Kidney epithelial cell (primary cell): ENCODE results near the gene CRYGN. TPM values are rescaled to one million over a fixed set of nuclear protein-coding genes. Genes with fewer than 3 reads are reported as not detected.

ENCODE experiments used
- DNase-seq: peaks from one replicate; pipeline ENCODE4 v3.0.0-alpha.2; 2010; ENCODE audit warnings: low read depth
- H3K27me3 ChIP-seq: 2 replicates; pipeline ENCODE4 v1.6.0; 2011; ENCODE audit warnings: low read length; ENCODE audit not compliant: control insufficient read depth, insufficient read depth
- H3K36me3 ChIP-seq: 2 replicates; pipeline ENCODE4 v1.5.1; 2011; ENCODE audit warnings: low read length; ENCODE audit not compliant: control insufficient read depth, insufficient read depth
- H3K4me3 ChIP-seq: 2 replicates; pipeline ENCODE4 v1.5.1; 2011; ENCODE audit warnings: low read depth, mild to moderate bottlenecking, control low read depth, low read length
- total RNA-seq: library from RNA; depleted of rRNA; stranded (reverse); fragments of >200 nt; gene quantifications from 2 replicates; pipeline ENCODE4 v1.2.3, GENCODE V29; 2015
- TF ChIP-seq, protein P1 (sequence below): IDR thresholded peaks from 2 replicates; pipeline ENCODE4 v1.5.1; 2011; ENCODE audit warnings: mild to moderate bottlenecking, moderate library complexity, low read length, control low read depth, inconsistent platforms; ENCODE audit not compliant: insufficient read depth, poor library complexity, severe bottlenecking

The CRYGN gene
- total RNA-seq, 1 donor from 2014 or later: 0.84 TPM

DNA sequence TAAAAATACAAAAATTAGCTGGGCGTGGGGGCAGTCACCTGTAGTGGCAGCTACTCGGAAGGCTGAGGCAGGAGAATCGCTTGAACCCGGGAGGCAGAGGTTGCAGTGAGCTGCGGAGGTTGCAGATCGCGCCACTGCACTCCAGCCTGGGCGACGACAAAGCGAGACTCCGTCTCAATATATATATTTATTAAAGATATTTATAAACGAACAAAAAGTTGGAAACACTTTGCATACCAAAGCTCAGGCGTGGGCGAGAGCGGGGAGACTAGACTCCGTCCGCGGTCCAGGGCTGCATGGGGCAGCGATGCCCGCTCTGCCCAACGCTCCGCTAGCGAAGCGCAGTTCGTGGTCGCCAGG is 7.9 kb upstream of the CRYGN start:
- DNase-seq: no peak
- Histone ChIP-seq H3K27me3 (peaks cover 9% of the 10 kb centered on the region), H3K4me3 (peak overlapping the region; percentile 39), H3K36me3 (no peaks in the 10 kb centered on the region)
- TF ChIP-seq, protein P1, sequence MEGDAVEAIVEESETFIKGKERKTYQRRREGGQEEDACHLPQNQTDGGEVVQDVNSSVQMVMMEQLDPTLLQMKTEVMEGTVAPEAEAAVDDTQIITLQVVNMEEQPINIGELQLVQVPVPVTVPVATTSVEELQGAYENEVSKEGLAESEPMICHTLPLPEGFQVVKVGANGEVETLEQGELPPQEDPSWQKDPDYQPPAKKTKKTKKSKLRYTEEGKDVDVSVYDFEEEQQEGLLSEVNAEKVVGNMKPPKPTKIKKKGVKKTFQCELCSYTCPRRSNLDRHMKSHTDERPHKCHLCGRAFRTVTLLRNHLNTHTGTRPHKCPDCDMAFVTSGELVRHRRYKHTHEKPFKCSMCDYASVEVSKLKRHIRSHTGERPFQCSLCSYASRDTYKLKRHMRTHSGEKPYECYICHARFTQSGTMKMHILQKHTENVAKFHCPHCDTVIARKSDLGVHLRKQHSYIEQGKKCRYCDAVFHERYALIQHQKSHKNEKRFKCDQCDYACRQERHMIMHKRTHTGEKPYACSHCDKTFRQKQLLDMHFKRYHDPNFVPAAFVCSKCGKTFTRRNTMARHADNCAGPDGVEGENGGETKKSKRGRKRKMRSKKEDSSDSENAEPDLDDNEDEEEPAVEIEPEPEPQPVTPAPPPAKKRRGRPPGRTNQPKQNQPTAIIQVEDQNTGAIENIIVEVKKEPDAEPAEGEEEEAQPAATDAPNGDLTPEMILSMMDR: no peak

DNA sequence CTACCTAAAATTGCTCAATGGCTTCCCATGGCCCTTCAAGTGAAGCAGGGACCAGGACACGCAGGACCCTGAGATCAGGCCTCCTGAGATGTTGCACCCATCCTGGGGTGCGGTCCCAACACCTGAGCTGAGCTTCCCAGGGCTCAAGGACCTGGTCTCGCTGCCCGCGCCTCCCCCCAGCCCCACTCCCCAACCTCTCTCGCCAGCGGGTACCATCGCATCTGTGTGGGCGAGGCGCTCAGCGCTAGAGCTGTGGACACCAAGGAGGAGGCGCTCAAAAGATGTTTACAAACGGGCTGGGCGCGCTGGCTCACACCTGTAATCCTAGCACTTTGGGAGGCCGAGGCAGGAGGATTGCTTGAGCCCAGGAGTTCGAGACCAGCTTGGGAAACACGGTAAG is 7.4 kb upstream of the CRYGN start:
- Histone ChIP-seq H3K4me3 (no peak overlapping the region), H3K36me3 (no peaks in the 10 kb centered on the region), H3K27me3 (peaks cover 8% of the 10 kb centered on the region)
- no peak for DNase-seq
- TF ChIP-seq, protein P1: no peak

DNA sequence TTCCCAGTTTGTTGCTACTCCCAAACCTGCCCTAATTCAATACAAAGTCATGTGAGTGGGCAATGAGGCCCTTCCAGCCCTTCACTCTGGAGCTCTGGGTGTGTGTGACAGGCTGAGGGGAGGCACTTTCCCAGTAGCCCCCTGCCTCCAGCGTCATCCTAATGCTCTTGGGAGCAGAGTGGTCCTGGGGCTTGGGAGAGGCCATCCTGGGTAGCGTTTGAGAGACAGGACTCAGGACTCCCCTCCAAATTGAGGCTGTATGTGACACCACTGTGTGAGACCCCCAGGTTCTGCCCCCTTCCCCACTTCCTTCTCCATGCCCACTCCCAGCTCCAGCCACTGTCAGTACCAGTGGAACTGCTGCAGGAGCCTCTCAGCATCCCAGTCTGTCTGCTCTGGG is 6.5 kb upstream of the CRYGN start:
- Histone ChIP-seq H3K27me3 (peaks cover 2% of the 10 kb centered on the region), H3K4me3 (no peak overlapping the region), H3K36me3 (no peaks in the 10 kb centered on the region)
- no peak for DNase-seq
- TF ChIP-seq, protein P1: no peak

DNA sequence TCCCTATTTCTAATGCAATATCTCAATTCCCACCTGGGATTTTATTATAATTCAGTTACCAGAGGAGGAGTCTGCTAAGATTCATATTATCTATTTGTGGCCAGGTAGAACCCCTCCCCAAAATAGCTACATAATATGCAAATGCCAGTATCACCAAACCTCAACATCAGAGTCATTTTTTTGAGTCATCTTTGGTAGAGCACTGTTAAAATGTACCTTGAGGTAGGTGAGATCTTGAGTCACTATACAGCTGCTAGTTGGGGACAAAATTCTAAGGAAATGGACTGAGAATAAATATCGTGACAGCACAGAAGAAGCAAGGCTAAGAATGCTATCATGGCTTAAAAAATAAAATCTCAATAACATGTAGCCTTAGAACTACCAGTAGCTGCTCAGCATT is 4.7 kb upstream of the CRYGN start:
- H3K27me3 ChIP-seq: peaks cover 11% of the 10 kb centered on the region
- TF ChIP-seq, protein P1: no peak
- no peak for DNase-seq
- H3K36me3 ChIP-seq: no peaks in the 10 kb centered on the region
- no peak overlapping the region for H3K4me3 ChIP-seq

DNA sequence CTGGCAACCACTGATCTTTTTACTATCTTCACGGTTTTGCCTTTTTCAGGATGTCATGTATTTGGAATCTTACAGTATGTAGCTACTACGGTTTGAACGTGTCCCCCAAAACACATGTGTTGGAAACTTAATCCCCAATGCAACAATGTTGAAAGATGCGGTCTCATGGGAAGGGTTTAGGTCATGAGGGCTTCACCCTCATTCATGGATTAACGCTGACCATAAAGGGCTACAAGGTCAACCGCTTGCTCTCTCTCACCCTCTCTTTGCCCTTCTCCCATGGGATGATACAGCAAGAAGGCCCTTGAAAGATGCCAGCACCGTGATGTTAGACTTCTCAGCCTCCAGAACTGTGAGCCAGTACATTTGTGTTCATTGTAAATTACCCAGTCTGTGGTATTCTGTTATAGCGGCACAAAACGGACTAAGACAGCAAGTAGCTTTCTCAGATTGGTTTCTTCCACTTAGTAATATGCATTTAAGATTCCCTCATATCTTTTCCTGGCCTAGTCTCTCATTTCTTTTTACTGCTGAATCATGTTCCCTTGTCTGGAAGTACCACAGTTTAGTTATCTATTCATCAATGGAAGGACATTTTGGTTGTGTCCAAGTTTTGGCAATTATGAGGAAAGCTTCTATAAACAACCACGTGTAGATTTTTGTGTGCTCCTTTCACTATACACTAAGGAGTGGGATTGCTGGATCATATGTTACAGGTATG is 3.0 kb upstream of the CRYGN start:
- TF ChIP-seq, protein P1: no peak
- DNase-seq: no peak
- Histone ChIP-seq H3K4me3 (no peak overlapping the region), H3K36me3 (no peaks in the 10 kb centered on the region), H3K27me3 (peaks cover 17% of the 10 kb centered on the region)
